Stimulated activated CD4-positive, alpha-beta T cell treated with anti-CD3 and anti-CD28 coated beads, Interleukin-12 subunit alpha, Interleukin-12 subunit beta, amount 100 ng/mL, for 24 hours (primary cell): ENCODE data around the gene MAT1A.
"Not testable (repeated sequence)": the region's sequence is repeated elsewhere in the genome, so short reads cannot be mapped to it uniquely, and the experiment has no call there.

ENCODE experiments used
- DNase-seq, 2 experiments: peaks; one replicate each; pipeline ENCODE4 v3.0.0-alpha.2; 2020; ENCODE audit warnings: low read depth in 2 of 2

Gene MAT1A

DNA sequence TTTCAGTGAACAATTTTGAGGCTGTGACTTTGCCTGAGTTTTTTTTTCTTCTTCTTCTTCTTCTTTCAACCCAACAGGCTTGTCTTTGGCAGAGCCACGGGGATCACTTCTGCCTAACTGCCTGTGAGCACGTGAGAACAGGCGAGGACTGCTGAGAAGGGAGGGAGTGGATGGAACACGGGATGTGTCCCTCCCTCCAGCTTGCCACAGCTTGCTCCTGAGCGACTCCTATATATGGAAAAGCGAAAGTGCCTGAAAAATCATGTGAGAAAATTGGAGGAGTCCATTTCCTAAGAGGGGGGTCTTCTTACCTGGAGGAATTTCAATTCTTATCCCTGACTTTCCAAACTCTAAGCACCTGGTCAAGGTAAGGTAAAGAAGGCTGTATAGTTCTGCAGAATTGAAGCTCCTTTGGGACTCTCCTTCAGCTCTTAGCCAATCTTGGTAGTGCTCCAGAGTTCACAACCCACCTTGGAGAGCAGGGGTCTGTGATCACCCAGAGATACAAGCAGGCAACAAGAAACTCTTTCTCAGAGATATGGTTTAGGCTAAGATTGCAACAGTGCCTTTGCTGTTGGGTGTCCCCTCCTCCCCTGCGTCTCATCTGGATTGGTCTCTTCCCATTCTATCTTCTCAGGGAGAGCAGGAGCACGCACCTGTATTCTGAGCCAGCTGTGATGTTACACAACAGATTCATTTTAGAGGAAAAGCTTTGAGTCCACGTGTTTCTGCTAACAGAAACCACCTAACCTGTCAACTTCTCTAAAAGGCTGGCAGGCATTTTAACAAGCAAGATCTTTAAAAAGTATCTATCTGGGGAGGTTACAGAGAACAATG lies at the start of gene MAT1A:
MAT1A (minus strand) TSS at position 208 of the 837 bp plus-strand sequence. CDS start 235 bp downstream, outside the sequence.
- DNase-seq: no peak

DNA sequence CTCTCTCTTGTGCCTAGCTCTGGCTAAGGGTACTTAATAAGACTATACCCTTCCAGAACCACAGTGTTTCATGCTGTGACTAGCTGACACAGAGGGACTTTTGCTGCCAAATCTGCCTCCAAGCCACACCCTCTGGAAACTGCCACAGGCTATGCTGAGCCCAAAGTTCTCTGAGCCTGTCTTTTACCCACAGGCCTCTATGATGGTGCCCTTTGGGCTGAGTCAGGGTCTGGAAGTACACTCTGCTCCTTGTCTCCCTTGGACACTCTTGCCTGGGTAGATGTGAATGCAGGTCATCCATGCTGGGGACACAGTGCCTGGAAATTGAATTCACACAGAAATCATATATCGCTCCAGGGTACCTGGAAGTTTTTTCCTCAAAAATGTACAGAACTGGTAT lies 44.5 kb upstream of the MAT1A start:
- no peak for DNase-seq

DNA sequence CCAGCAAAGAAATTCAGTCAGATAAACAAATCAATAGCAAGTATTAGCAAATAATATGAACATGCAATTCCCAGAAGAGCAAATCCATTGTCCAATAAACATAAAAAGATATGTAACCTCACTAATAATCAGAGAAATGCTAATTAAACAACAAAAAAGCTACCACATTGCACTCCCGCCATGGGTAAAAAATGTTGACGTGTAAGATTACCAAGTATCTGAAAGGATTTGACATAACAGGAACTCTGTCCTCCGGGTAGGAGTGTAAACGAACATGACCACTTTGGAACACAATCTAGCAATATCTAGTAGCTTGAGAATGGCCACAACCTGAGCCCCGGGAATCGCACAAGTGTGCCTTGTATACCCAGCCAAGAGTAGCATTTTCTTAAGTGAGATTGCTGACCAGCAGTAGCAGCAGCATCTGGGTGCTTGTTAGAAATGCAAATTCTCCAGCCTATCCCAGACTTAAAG lies 35.5 kb upstream of the MAT1A start:
- no peak for DNase-seq

DNA sequence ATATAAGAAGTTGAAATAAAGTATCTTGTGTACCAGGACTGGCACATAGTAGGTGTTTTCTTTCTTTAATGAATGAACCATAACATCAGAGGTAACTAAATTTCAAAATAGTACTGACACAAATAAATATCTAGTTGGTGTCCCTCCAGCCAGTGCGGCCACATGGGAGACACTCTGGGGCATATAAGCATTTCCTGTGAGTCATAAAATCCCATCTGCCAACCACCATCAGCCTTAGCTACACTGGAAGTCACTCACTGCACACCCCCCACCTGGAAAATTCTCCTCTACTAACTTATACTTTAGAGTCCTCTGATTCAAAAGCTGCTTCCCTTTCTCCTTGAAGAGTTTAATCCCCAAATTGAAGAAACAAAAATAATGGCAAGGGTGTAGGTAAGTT lies 34.6 kb upstream of the MAT1A start:
- DNase-seq: no peak

DNA sequence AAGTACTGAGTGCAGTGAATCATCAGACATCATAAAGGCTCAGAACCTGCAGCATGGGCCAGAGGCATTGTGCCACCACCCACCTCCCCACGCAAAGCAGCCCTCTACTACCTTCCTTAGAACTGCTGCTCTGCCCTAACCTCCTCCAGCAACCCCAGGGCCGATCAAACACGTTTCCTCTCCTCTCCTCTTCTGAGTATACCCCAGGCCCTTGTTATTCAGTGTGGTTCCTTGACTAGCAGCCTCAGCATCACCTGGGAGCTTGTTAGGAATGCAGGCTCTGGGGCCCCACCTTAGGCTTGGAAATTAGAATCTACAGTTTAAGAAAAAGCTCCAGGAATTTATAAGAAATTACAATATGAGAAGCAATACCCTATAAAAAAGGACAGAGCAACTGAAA lies 33.9 kb upstream of the MAT1A start:
- DNase-seq: no peak

DNA sequence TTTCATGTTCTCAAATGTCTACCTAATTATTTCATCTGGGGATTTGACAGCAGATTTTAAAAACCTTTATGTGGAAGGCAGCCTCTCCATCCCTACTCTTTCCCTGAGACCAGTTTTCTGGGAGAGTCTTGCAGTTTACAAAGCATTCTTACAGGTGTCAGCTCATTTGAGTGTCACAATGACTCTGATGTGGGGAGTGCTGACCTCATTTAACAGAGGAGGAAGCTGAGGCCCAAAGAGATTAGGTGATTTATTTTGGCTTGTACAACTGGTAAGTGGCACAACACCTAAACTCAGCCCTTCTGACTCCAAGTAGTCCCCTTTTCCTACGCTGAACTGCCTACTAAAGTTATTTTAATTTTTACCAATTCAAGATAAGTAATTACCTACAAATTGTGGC lies 33.3 kb upstream of the MAT1A start:
- DNase-seq: no peak

DNA sequence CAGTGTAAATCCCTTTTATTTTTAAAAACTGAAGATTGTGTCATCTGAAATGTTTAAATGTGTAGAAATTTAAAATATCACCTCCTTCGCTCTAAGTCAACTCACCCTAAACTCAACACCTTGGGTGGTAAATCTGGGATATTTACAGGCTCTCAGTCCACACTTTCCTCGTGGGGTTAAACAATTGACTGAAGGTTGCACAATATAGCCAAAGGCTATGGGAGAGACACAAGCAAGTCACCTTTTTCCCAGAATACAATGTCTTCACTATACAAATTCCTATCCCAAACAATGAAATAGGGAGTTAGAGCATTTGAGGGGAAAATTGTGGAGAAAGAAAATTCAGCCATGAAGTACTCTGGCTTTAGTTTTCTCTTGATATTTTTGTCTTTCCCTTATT lies 32.7 kb upstream of the MAT1A start:
- no peak for DNase-seq

DNA sequence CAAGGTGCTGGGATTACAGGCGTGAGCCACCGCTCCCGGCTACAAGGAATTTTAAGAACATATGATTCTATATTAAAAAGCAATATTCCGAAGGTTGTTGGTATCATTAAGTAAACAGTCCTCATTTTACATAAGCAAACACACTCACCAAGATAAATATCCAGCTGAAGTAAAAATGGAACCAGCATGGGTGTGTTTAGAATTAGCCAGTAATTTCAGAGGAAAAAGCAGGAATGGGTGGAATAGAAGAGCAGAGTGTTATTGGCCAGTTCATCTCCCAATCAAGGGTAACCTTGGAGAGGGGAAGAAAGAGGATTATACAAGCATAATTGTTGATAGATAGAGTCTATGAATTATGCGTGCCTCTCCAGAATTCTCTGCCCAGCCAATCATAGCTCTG lies 31.7 kb upstream of the MAT1A start:
- DNase-seq: no peak

DNA sequence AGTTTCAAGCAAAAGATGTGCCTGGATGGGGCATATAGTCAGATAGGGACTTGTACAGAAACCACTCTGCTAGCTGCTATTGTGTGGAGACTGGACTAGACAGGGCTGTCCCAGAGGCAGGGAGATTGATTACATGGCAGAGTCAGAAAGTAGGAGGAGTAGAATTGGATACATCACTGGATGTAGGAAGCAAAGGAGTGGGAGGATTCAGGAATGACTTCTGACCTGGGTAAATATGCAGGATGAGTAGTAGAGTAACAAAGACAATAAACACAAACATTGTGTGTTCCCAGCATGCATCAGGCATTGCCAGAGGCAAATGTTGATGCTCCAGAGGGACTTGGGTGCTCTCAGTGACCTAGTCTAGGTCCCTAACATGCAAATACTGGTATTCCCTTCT lies 30.9 kb upstream of the MAT1A start:
- no peak for DNase-seq

DNA sequence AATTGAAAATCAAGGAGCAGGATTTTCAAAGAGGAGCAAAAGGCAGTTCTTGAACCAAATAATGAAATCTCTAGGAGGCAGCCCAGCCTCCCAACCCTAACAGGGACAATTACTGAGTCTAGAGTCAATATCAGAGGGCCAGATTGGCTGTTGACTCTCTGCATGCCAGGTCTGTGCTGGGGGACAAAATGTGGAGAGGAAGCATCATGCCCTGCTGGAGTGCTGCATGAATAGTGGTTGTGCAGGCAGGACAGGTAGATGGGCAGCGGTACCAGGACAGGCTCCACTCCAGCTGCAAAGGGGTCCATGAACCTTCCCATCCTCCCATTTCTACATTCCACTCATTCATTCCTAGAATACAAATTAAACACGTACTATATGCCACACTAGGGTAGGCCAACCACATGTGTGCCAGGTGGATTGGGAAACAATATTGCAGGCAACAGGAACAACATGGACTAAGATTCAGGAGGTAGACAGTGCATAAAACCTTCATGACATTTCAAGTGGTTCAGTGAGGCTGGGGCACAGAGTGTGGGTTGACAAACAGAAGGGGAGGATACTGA lies 30.4 kb upstream of the MAT1A start:
- DNase-seq: no peak

DNA sequence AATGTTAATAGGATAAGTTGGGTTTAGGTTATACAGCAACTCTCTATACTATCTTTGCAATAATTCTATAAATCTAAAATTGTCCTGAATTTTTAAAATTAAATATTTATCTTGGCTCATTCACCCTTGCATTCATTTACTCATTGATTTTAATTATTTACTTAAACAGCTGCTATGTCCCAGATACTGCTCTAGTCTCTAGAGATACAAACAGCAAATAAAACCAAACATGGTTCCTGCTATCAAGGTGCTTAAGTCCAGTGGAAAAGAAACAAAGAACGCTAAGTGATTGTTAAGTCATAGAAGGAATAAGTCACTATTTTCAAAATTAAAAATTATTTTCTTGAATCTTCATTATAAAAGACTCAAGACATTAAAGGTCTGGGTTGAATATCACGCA lies 29.9 kb upstream of the MAT1A start:
- DNase-seq: no peak

DNA sequence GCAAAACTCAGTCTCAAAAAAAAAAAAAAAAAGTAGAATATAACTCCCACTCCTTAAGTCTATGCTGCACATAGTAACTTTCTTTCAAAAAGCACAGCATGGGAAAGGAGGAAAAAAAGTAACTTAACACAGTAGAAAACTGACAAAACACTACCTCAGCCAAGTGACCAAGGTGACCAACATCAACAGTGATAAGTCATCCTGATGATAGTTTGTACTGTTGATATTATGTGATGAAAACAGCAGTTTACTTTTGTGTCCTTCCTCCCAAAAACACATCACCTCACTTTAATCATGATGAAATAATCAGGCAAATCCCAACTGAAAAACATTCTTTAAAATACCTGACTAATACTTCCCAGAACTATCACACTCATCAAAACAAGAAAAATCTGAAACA lies 29.3 kb upstream of the MAT1A start:
- DNase-seq: no peak

DNA sequence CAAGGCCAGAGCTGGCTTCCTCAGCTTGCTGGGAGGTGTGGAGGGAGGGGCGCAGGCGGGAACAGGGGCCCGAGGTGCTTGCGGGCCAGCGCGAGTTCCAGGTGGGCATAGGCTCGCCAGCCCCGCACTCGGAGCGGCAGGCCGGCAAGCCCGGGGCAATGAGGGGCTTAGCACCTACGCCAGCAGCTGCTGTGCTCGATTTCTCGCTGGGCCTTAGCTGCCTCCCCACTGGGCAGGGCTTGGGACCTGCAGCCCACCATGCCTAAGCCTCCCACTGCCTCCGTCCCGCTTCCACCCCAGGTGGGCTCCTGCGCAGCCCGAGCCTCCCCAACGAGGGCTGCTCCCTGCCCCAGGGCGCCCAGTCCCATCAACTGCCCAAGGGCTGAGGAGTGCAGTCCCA lies 25.9 kb upstream of the MAT1A start:
- no peak for DNase-seq

DNA sequence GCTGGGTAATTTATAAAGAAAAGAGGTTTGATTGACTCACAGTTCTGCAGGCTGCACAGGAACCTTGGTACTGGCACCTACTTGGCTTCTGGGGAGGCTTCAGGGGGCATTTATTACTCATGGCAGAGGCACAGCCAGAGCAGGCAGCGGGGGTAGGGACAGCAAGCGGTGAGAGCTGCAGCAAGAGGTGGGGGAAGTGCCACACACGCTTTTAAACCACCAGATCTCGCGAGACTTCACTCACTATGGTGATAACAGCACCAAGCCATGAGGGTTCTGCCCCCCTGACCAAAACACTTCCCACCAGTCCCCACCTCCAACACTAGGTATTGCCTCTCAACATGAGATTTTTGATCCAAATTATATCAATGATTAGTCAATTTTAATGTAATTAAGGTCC lies 24.1 kb upstream of the MAT1A start:
- no peak for DNase-seq

DNA sequence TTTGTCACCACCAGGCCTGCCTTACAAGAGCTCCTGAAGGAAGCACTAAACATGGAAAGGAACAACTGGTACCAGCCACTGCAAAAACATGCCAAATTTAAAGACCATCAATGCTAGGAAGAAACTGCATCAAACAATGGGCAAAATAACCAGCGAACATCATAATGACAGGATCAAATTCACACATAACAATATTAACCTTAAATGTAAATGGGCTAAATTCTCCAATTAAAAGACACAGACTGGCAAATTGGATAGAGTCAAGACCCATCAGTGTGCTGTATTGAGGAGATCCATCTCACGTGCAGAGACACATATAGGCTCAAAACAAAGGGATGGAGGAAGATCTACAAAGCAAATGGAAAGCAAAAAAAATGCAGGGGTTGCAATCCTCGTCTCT lies 16.5 kb upstream of the MAT1A start:
- DNase-seq: not testable (repeated sequence)

DNA sequence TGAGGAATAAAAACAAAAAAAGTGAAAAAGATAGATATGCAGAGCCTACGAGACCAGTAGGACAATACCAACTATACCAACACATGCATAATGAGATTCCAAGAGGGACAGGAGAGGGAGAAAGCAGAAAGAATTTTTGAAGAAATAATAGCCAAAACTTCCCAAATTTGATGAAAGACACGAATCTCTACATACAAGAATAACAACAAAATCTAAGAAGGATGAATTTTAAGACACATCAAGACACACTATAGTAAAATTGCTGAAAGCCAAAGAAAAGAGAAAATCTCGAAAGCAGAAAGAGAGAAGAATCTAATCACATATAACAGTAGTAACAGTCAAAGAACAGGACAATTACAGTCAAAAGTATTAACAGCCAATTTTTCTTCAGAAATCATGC lies 7.5 kb upstream of the MAT1A start:
- no peak for DNase-seq

DNA sequence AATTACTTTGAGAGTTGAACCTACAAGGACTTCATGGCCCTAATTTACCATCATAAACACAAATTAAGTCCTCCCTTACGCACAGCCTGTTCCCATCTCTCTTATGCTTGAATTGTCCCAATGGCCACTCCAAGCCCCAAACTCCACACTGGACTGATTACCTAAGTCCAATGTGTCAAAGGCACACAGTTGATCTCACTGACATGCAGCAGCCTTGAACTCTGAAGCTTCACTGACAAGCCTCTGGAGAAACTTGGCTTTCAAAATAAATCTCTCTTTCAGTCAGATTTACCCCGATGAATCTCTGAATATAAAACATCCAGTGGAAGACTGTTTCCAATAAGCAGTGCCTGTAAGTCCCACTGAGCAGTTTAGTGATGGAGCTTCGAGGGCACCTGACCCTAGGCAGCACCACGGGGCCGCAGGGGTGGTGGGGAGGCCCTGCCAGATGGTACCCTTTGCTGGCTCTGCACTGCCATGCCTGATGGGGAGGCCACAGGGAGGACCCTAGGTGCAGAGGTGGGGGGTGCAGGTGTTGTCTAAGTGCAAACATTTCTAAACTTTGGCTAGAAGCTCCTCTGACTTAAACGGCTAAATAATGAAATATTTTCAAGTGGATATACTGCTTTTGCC lies 3.3 kb upstream of the MAT1A start:
- DNase-seq: no peak

DNA sequence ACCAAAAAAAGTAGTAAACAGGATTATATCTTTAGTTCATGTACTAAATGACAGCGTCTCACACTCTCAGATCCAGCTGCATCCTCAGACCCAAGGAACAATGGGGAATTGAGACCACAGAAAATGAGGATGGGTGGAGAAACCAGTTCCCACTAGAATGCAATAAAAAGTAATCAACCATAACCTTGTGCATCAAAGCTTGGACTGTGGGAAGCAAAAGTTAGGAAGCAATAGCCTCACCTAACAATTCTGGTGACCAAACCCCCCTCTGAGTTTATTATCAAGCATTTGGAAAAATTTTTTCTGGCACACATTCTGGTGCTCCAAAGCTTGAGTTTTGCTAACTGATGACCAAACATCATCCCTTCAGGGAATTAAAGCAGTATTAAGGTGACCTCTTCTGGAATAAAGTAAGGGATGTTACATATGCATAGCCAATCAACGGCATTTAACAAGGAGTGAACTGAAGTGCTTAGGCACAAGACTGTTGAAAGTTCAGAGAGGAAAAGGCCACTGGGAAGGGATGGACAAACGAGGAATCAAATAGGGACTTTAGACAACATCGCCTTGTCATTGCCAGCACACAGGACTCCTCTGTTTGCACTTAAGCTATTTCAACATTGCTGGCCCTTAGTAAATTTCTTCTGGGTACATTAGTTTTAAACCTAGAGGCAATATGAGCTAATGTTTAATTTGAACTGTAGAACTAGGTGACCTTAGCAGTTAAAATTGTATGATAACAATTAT lies 1.2 kb upstream of the MAT1A start:
- no peak for DNase-seq

DNA sequence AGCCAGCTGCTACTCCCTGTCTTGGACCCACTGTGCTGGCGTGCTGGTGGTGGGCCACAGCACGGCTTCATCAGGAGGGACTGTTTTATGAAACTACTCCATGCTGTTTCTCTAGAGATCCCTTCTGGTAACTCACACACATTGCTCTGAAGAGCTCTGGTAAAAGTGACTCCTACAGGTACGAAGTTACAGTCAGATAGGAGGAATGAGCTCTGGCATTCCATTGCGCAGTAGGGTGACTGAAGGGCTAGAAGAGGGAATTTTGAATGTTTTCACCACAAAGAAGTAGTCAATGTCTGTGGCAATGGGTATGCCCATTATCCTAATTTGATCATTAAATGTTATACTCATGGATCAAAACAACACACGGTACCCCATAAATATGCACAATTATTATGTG lies 609 bp downstream of the MAT1A start:
- no peak for DNase-seq

DNA sequence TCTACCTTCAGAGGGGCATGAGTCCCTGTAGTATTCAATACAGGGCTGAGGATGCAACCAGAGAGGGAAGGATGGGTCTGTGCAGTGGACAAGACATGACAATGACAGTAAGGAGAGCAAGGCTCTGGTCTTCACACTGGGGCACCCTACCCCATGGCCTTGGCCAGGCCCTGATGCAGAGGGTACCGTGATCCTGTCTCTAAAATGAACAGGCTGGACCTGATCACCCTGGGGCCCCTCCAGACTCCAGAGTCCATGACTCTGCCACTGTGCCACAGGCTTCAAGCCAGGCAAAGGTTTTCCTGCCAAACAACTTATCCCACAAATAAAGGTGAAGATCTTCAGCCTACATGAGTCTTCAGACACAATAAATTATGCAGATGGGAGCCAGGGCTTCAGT lies 4.9 kb downstream of the MAT1A start:
- DNase-seq: no peak

DNA sequence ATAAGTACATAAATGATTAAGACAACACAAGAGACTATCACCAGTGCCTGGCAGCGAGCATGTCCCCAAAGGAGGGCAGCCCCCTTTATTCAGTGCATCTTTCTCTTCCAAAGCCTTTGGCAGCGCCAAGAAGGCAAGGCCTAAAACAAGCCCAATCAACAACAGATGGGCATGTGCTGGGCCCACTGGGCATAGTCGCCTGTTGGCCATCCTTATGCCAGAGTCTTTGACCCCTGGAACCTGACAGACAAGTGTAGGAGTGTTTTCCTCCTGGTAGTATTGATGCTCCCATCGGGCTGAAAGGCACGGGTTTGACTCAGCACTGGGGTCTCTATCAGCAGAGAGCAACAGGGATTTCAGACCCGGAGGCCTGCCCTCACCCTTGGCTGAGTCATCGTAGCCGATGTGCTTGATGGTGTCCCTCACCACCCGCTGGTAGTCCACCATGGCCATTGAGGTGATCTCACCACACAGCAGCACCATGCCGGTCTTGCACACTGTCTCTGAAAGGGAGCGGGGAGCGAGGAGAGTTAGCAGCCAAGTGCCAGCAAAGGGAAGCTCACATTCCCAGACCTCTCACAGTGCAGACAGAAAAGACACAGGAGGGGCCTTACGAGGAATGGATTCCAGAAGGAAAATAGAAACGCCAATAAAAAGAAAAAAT lies 5.8 kb downstream of the MAT1A start:
- DNase-seq: no peak

DNA sequence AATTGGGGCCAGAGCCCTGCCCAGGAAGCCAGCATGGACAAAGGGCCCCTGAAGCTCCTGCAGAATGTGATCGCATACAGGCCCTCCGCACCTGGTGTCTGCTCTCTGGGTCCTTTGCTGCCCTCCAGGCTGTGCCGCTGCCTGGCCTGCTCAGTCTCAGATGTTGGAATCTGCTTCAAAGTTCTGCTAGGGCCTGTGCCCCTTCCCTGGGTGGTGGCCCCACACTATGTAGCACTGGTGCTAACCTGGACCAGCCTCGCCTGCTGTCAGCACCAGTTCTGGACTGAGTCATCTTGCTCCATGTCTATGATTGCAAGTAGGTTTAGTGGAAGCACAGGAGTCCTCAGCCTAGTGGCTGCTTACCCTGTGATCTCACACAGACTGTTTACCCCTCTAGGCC lies 6.3 kb downstream of the MAT1A start:
- DNase-seq: no peak
